Stimulated activated CD8-positive, alpha-beta memory T cell treated with anti-CD3 and anti-CD28 coated beads, Interleukin-7, amount 100 ng/mL, for 24 hours (primary cell): Measurements from ENCODE around the gene SGIP1.

ENCODE experiments used
- DNase-seq: peaks from one replicate; pipeline ENCODE4 v3.0.0-alpha.2; 2020; ENCODE audit warnings: low read depth

The SGIP1 gene

GRCh38 chr1:66533804-66534740, at the start of gene SGIP1:
Gene SGIP1 (plus strand): TSS chr1:66534153. CDS start chr1:66534359, 206 bp downstream.
- DNase-seq: no peak

GRCh38 chr1:66489151-66489550, 44.8 kb upstream of the SGIP1 start:
- no peak for DNase-seq

GRCh38 chr1:66489972-66490601, 43.9 kb upstream of the SGIP1 start:
- DNase-seq: no peak

GRCh38 chr1:66490816-66491215, 43.1 kb upstream of the SGIP1 start:
- DNase-seq: no peak

- DNase-seq: no peak
These were observed 41.5 kb upstream of the SGIP1 start for GRCh38 chr1:66492424-66492823.

- DNase-seq: no peak
These were observed 40.2 kb upstream of the SGIP1 start for GRCh38 chr1:66493731-66494130.

GRCh38 chr1:66494482-66494881, 39.5 kb upstream of the SGIP1 start:
- DNase-seq: no peak

GRCh38 chr1:66495495-66495894, 38.5 kb upstream of the SGIP1 start:
- DNase-seq: no peak

GRCh38 chr1:66497910-66498309, 36.0 kb upstream of the SGIP1 start:
- DNase-seq: no peak

- no peak for DNase-seq
These were observed 33.7 kb upstream of the SGIP1 start for GRCh38 chr1:66500301-66500700.

GRCh38 chr1:66502086-66502485, 31.9 kb upstream of the SGIP1 start:
- DNase-seq: no peak

- no peak for DNase-seq
These were observed 30.0 kb upstream of the SGIP1 start for GRCh38 chr1:66503841-66504470.

GRCh38 chr1:66505671-66506392, 28.1 kb upstream of the SGIP1 start:
- DNase-seq: no peak

GRCh38 chr1:66506393-66506687, 27.6 kb upstream of the SGIP1 start:
- no peak for DNase-seq

- no peak for DNase-seq
These were observed 27.0 kb upstream of the SGIP1 start for GRCh38 chr1:66506991-66507390.

GRCh38 chr1:66510407-66510806, 23.5 kb upstream of the SGIP1 start:
- no peak for DNase-seq

GRCh38 chr1:66511118-66511517, 22.8 kb upstream of the SGIP1 start:
- no peak for DNase-seq

GRCh38 chr1:66517959-66518358, 16.0 kb upstream of the SGIP1 start:
- DNase-seq: no peak

- no peak for DNase-seq
These were observed 15.3 kb upstream of the SGIP1 start for GRCh38 chr1:66518654-66519053.

- DNase-seq: no peak
These were observed 14.0 kb upstream of the SGIP1 start for GRCh38 chr1:66519992-66520391.

- DNase-seq: no peak
These were observed 13.3 kb upstream of the SGIP1 start for GRCh38 chr1:66520655-66521054.

- DNase-seq: no peak
These were observed 12.1 kb upstream of the SGIP1 start for GRCh38 chr1:66521721-66522365.
